ENCODE results near the gene SKIC2. TPM values are rescaled to one million over a fixed set of nuclear protein-coding genes. Genes with fewer than 3 reads are reported as not detected.

Gene SKIC2
- total RNA-seq, 3 donors from 2014 or later (not counting 1 experiment from before 2014, with no cell fraction given) = 119 to 184 (median 151) TPM

GRCh38 chr6:31920811-31921210, 38.2 kb upstream of the SKIC2 start:
- Mint-ChIP-seq H3K27me3 (ENCODE audit: low read depth in 2 of 2) (peaks cover under 1 to 2% of the 10 kb centered on the region in 2 donors), H3K9me3 (no peaks in the 10 kb centered on the region), H3K36me3 (no peaks in the 10 kb centered on the region), H3K4me1 (no peaks in the 10 kb centered on the region), H3K4me3 (no peak overlapping the region), H3K27ac (no peak overlapping the region)
- ATAC-seq = peak in 1 of 3 donors; percentile 7
- Histone ChIP-seq H3K9me3 (ENCODE audit: control insufficient read depth, insufficient read depth, low read length) (no peaks in the 10 kb centered on the region), H3K27me3 (ENCODE audit: control insufficient read depth, insufficient read depth, low read length) (no peaks in the 10 kb centered on the region), H3K4me3 (ENCODE audit: low read length) (no peak overlapping the region), H3K27ac (ENCODE audit: low read length) (no peak overlapping the region), H3K36me3 (ENCODE audit: control insufficient read depth, insufficient read depth, low read length) (no peaks in the 10 kb centered on the region), H3K4me1 (ENCODE audit: control insufficient read depth, insufficient read depth, low read length) (no peaks in the 10 kb centered on the region)
- DNase-seq = no peak
- 94% methylated on average over 2 of the region's 2 CpGs for WGBS (ENCODE audit: insufficient coverage)
- no peak for TF ChIP-seq CTCF (IDR thresholded peaks at IDR 0.05)
- intact Hi-C loops (cut with micrococcal nuclease) = no loop called here

GRCh38 chr6:31922942-31923341, 36.0 kb upstream of the SKIC2 start:
- H3K9me3 Mint-ChIP-seq = no peaks in the 10 kb centered on the region
- H3K4me3 ChIP-seq (ENCODE audit: low read length) = no peak overlapping the region
- H3K36me3 Mint-ChIP-seq = no peaks in the 10 kb centered on the region
- no peak for TF ChIP-seq CTCF (IDR thresholded peaks at IDR 0.05)
- peaks cover 3 to 7% of the 10 kb centered on the region in 2 donors for H3K27me3 Mint-ChIP-seq (ENCODE audit: low read depth in 2 of 2)
- no peaks in the 10 kb centered on the region for H3K9me3 ChIP-seq (ENCODE audit: control insufficient read depth, insufficient read depth, low read length)
- no peaks in the 10 kb centered on the region for H3K27me3 ChIP-seq (ENCODE audit: control insufficient read depth, insufficient read depth, low read length)
- no peak for ATAC-seq
- no peaks in the 10 kb centered on the region for H3K4me1 Mint-ChIP-seq
- 18% methylated on average over 5 of the region's 5 CpGs for WGBS (ENCODE audit: insufficient coverage)
- H3K4me3 Mint-ChIP-seq = no peak overlapping the region
- H3K36me3 ChIP-seq (ENCODE audit: control insufficient read depth, insufficient read depth, low read length) = no peaks in the 10 kb centered on the region
- H3K27ac Mint-ChIP-seq = no peak overlapping the region
- no peak overlapping the region for H3K27ac ChIP-seq (ENCODE audit: low read length)
- H3K4me1 ChIP-seq (ENCODE audit: control insufficient read depth, insufficient read depth, low read length) = no peaks in the 10 kb centered on the region
- DNase-seq = peak in 1 of 2 donors; percentile 52
- intact Hi-C loops (cut with micrococcal nuclease) = no loop called here

GRCh38 chr6:31927242-31927862, 31.6 kb upstream of the SKIC2 start, which contains the start of gene C2:
C2 (plus strand) TSS chr6:31927717; CDS start chr6:31927753, 36 bp downstream.
- no peaks in the 10 kb centered on the region for H3K9me3 ChIP-seq (ENCODE audit: control insufficient read depth, insufficient read depth, low read length)
- Mint-ChIP-seq H3K27me3 (ENCODE audit: low read depth in 2 of 2) (peaks cover 4 to 9% of the 10 kb centered on the region in 2 donors), H3K4me1 (no peaks in the 10 kb centered on the region), H3K4me3 (no peak within 1 kb of the TSS), H3K36me3 (no peaks in the 10 kb centered on the region), H3K27ac (no peak within 1 kb of the TSS), H3K9me3 (no peaks in the 10 kb centered on the region)
- ATAC-seq (no peak), DNase-seq (no peak)
- intact Hi-C loops (cut with micrococcal nuclease) = no loop called here
- no peak within 1 kb of the TSS for H3K4me3 ChIP-seq (ENCODE audit: low read length)
- whole genome bisulfite sequencing (ENCODE audit: insufficient coverage) = 73% methylated on average over 11 of the region's 11 CpGs
- no peaks in the 10 kb centered on the region for H3K27me3 ChIP-seq (ENCODE audit: control insufficient read depth, insufficient read depth, low read length)
- TF ChIP-seq CTCF (IDR thresholded peaks at IDR 0.05) = no peak
- no peaks in the 10 kb centered on the region for H3K4me1 ChIP-seq (ENCODE audit: control insufficient read depth, insufficient read depth, low read length)
- H3K27ac ChIP-seq (ENCODE audit: low read length) = no peak within 1 kb of the TSS
- H3K36me3 ChIP-seq (ENCODE audit: control insufficient read depth, insufficient read depth, low read length) = no peaks in the 10 kb centered on the region

All from natural killer cell (primary cell).